ENCODE measurements around the gene TSHZ2. TPM values are rescaled to one million over a fixed set of nuclear protein-coding genes. Genes with fewer than 3 reads are reported as not detected.

The TSHZ2 gene
- total RNA-seq, 1 experiment from 2014 or later, result 2.3 TPM

DNA sequence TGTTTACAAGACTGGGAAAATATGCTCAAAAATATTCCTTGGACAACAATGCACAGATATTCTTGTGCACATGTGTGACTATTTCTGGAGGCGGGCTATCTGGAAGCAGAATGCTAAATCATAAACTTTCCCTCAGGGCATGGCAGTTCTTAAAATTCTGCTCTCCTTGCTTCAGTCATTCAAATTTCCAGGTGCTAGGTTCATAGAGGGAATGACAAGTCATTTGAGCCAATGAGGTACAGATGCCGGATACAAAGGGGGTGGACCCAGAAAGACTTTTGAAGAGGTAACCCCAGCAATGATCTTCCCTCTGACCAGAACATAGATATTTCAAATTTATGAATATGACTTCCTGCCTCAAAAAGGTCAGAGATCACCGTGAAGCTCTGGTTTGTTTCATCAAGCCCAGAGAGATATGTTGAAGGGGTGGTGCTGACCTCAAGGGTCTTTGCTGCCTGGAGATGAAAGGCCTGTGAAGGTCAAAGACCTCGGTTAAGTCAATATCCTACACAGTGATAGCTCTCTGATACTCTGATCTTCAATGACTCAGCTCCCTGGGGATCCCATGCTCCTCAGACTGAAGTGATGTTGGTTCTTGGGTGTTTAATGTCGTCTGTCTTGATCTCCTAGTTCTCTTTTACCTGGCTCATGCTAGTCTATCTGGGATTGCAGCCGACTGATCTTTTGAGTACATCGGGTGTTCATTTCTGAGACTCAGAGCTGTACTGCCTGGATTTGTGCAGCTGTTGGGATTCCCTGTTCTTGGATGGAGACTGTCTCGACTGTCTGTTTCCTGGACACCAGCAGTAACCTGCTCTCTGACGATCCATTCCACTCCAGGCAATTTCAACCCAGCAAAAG is 47.5 kb upstream of the TSHZ2 start:
- peak overlapping the region; percentile 47 for H3K4me3 Mint-ChIP-seq (ENCODE audit: unreplicated experiment)
- DNase-seq (ENCODE audit: unreplicated experiment), result peak; percentile 42
- intact Hi-C loops (cut with micrococcal nuclease), result no loop called here
- POLR2A ChIA-PET, result interaction anchor here (0.6 to 4.2 kb wide), 10 partner anchors 12 to 157 kb away, joined by 3 to 16 read pairs (median 4); no protein-coding TSS in a partner anchor
- BruUV-seq (replicated peaks), result no TSS peak
- no peak for TF ChIP-seq CTCF (IDR thresholded peaks at IDR 0.05; ENCODE audit: unreplicated experiment)
- no peaks in the 10 kb centered on the region for H3K27me3 Mint-ChIP-seq (ENCODE audit: insufficient read depth, unreplicated experiment)
- H3K4me1 Mint-ChIP-seq (ENCODE audit: insufficient read depth, unreplicated experiment), result peaks cover 44% of the 10 kb centered on the region
- H3K27ac Mint-ChIP-seq (ENCODE audit: low read depth, unreplicated experiment), result peak overlapping the region; percentile 89
- H3K36me3 Mint-ChIP-seq (ENCODE audit: insufficient read depth, unreplicated experiment), result no peaks in the 10 kb centered on the region
- CTCF ChIA-PET, result interaction anchor here (0.6 to 1.5 kb wide), 4 partner anchors 19 to 291 kb away, joined by 3 to 7 read pairs (median 4); no protein-coding TSS in a partner anchor
- H3K9me3 Mint-ChIP-seq (ENCODE audit: unreplicated experiment), result no peaks in the 10 kb centered on the region

GRCh38 chr20:52926505-52926904 is 45.7 kb upstream of the TSHZ2 start:
- DNase-seq (ENCODE audit: unreplicated experiment), result peak; percentile 61
- Mint-ChIP-seq H3K27ac (ENCODE audit: low read depth, unreplicated experiment) (peak overlapping the region; percentile 54), H3K36me3 (ENCODE audit: insufficient read depth, unreplicated experiment) (no peaks in the 10 kb centered on the region), H3K4me3 (ENCODE audit: unreplicated experiment) (no peak overlapping the region), H3K4me1 (ENCODE audit: insufficient read depth, unreplicated experiment) (peaks cover 44% of the 10 kb centered on the region), H3K27me3 (ENCODE audit: insufficient read depth, unreplicated experiment) (no peaks in the 10 kb centered on the region), H3K9me3 (ENCODE audit: unreplicated experiment) (no peaks in the 10 kb centered on the region)
- intact Hi-C loops (cut with micrococcal nuclease), result no loop called here
- TF ChIP-seq CTCF (IDR thresholded peaks at IDR 0.05; ENCODE audit: unreplicated experiment), result no peak
- ChIA-PET CTCF (interaction anchor here (0.6 kb wide), 3 partner anchors 9 to 152 kb away, joined by 3 to 4 read pairs (median 3); no protein-coding TSS in a partner anchor), POLR2A (interaction anchor here (1.4 to 2.2 kb wide), 2 partner anchors 16 to 19 kb away, joined by 4 to 10 read pairs; no protein-coding TSS in a partner anchor)
- no TSS peak for BruUV-seq (replicated peaks)

- POLR2A ChIA-PET, result no interaction called here
- intact Hi-C loops (cut with micrococcal nuclease), result no loop called here
- no peak for TF ChIP-seq CTCF (IDR thresholded peaks at IDR 0.05; ENCODE audit: unreplicated experiment)
- no TSS peak for BruUV-seq (replicated peaks)
- no peak for DNase-seq (ENCODE audit: unreplicated experiment)
- Mint-ChIP-seq H3K4me1 (ENCODE audit: insufficient read depth, unreplicated experiment) (peaks cover 6% of the 10 kb centered on the region), H3K36me3 (ENCODE audit: insufficient read depth, unreplicated experiment) (no peaks in the 10 kb centered on the region), H3K9me3 (ENCODE audit: unreplicated experiment) (no peaks in the 10 kb centered on the region), H3K4me3 (ENCODE audit: unreplicated experiment) (no peak overlapping the region), H3K27ac (ENCODE audit: low read depth, unreplicated experiment) (no peak overlapping the region), H3K27me3 (ENCODE audit: insufficient read depth, unreplicated experiment) (peaks cover 8% of the 10 kb centered on the region)
- CTCF ChIA-PET, result interaction anchor here (0.6 to 1.1 kb wide), 3 partner anchors 9 to 625 kb away, joined by 3 read pairs; no protein-coding TSS in a partner anchor
Measured at GRCh38 chr20:52933867-52934266, 38.3 kb upstream of the TSHZ2 start.
